Smooth muscle cell (in vitro differentiated cells): ENCODE results near the gene ZNF525. TPM values are rescaled to one million over a fixed set of nuclear protein-coding genes. Genes with fewer than 3 reads are reported as not detected.
"Not testable (repeated sequence)": the region's sequence is repeated elsewhere in the genome, so short reads cannot be mapped to it uniquely, and the experiment has no call there.

ENCODE experiments used
- DNase-seq: peaks from one replicate; lab custom pipeline; 2025; ENCODE audit not compliant: unreplicated experiment; lab: John Stamatoyannopoulos, UW
- H2AFZ ChIP-seq: fragments of 200-600 bp; sonication (generic); 2 replicates; pipeline ENCODE4 v1.6.0; 2016; ENCODE audit warnings: antibody characterized with exemption, low read depth, mild to moderate bottlenecking
- H3F3A ChIP-seq: fragments of 200-600 bp; sonication (generic); 2 replicates; pipeline ENCODE4 v1.6.0; 2017; ENCODE audit warnings: antibody characterized with exemption, low read depth
- H3K27ac ChIP-seq: fragments of 200-600 bp; sonication (generic); 2 replicates; pipeline ENCODE4 v1.5.1; 2016; ENCODE audit warnings: low read depth, mild to moderate bottlenecking
- H3K27me3 ChIP-seq: fragments of 200-600 bp; sonication (generic); 2 replicates; pipeline ENCODE4 v1.6.1; 2016; ENCODE audit warnings: low read depth, mild to moderate bottlenecking
- H3K36me3 ChIP-seq: fragments of 200-600 bp; sonication (generic); 2 replicates; pipeline ENCODE4 v1.5.1; 2016; ENCODE audit warnings: low read depth
- H3K4me1 ChIP-seq: fragments of 200-600 bp; sonication (generic); 2 replicates; pipeline ENCODE4 v1.5.1; 2016; ENCODE audit warnings: low read depth
- H3K4me2 ChIP-seq: fragments of 200-600 bp; sonication (generic); 2 replicates; pipeline ENCODE4 v1.6.0; 2016; ENCODE audit warnings: mild to moderate bottlenecking
- H3K4me3 ChIP-seq: fragments of 200-600 bp; sonication (generic); 2 replicates; pipeline ENCODE4 v1.5.1; 2016; ENCODE audit warnings: mild to moderate bottlenecking
- H3K79me2 ChIP-seq: fragments of 200-600 bp; sonication (generic); 2 replicates; pipeline ENCODE4 v1.6.0; 2016; ENCODE audit warnings: low read depth, mild to moderate bottlenecking
- H3K9ac ChIP-seq: fragments of 200-600 bp; sonication (generic); 2 replicates; pipeline ENCODE4 v1.6.0; 2016; ENCODE audit warnings: low read depth
- H3K9me3 ChIP-seq: fragments of 200-600 bp; sonication (generic); replicated peaks from 2 replicates; pipeline ENCODE4 v1.5.1; 2016; ENCODE audit warnings: low read depth
- H4K20me1 ChIP-seq: fragments of 200-600 bp; sonication (generic); 2 replicates; pipeline ENCODE4 v1.6.0; 2016; ENCODE audit warnings: low read depth
- CTCF ChIP-seq: fragments of 200-600 bp; sonication (generic); IDR thresholded peaks from 2 replicates; pipeline ENCODE4 v1.5.1; 2017; ENCODE audit warnings: borderline replicate concordance, mild to moderate bottlenecking, antibody characterized with exemption; ENCODE audit not compliant: insufficient read depth, poor library complexity, severe bottlenecking
- WGBS: methylation state at CpG from one replicate; pipeline ENCODE4 v1.1.7; 2016; ENCODE audit warnings: low lambda C conversion rate; 5-methylcytosine and 5-hydroxymethylcytosine counted together
- polyA plus RNA-seq: library from polyadenylated mRNA; unstranded; fragments of >200 nt; fragmentation: Nextera tagmentation; extraction: Ambion mirVana; gene quantifications from 2 replicates; pipeline ENCODE4 v1.2.1, GENCODE V29; 2016
- total RNA-seq: library from RNA; depleted of rRNA; stranded (reverse); fragments of >200 nt; gene quantifications from 2 replicates; pipeline ENCODE4 v1.2.3, GENCODE V29; 2014

Gene ZNF525
- total and polyA plus RNA-seq, 2 experiments from 2014 or later, result 1.4 to 11.7 TPM

GRCh38 chr19:53357821-53358581, 7.5 kb upstream of the ZNF525 start:
- peaks cover 32% of the 10 kb centered on the region for H3K9me3 ChIP-seq
- 97% methylated on average over 35 of the region's 35 CpGs for WGBS
- no peak for TF ChIP-seq CTCF

GRCh38 chr19:53360056-53360455, 5.4 kb upstream of the ZNF525 start:
- H4K20me1 ChIP-seq, H3K4me2 ChIP-seq, H3K27me3 ChIP-seq, H3K27ac ChIP-seq, DNase-seq, H3K4me3 ChIP-seq, H3K4me1 ChIP-seq, H3K79me2 ChIP-seq, H3F3A ChIP-seq, H3K36me3 ChIP-seq, H3K9ac ChIP-seq, H2AFZ ChIP-seq: not testable (repeated sequence)
- WGBS, result 93% methylated on average over 10 of the region's 10 CpGs
- H3K9me3 ChIP-seq, result peaks cover 11% of the 10 kb centered on the region

More at GRCh38 chr19:53357821-53358581, 7.5 kb upstream of the ZNF525 start:
- Histone ChIP-seq H3K36me3 (peaks cover 17% of the 10 kb centered on the region), H3K27me3 (no peaks in the 10 kb centered on the region), H4K20me1 (no peaks in the 10 kb centered on the region), H3K4me3 (no peak overlapping the region), H3K4me1 (no peaks in the 10 kb centered on the region), H3K4me2 (no peak overlapping the region), H3K27ac (no peak overlapping the region), H3F3A (no peaks in the 10 kb centered on the region), H3K9ac (no peak overlapping the region), H2AFZ (no peak overlapping the region), H3K79me2 (no peaks in the 10 kb centered on the region)
- DNase-seq, result no peak

- Histone ChIP-seq H2AFZ (peak overlapping the region; percentile 92), H3K4me3 (peak overlapping the region; percentile 82), H3K27me3 (no peaks in the 10 kb centered on the region), H3K4me2 (peak overlapping the region; percentile 91), H3K79me2 (peaks cover 24% of the 10 kb centered on the region), H3K9ac (peak overlapping the region; percentile 54), H3K9me3 (no peaks in the 10 kb centered on the region), H4K20me1 (no peaks in the 10 kb centered on the region), H3K4me1 (no peaks in the 10 kb centered on the region), H3F3A (peaks cover 4% of the 10 kb centered on the region), H3K36me3 (no peaks in the 10 kb centered on the region), H3K27ac (peak overlapping the region; percentile 29)
- peak; percentile 28 for DNase-seq
- WGBS, result 1% methylated on average over 26 of the region's 32 CpGs
- TF ChIP-seq CTCF, result no peak
These were observed 491 bp downstream of the ZNF525 start for GRCh38 chr19:53365899-53366493.

- Histone ChIP-seq H3K27ac (peak overlapping the region; percentile 5), H3K9ac (no peak overlapping the region), H3K4me3 (no peak overlapping the region), H3K4me1 (no peaks in the 10 kb centered on the region), H3F3A (no peaks in the 10 kb centered on the region), H3K36me3 (peaks cover 5% of the 10 kb centered on the region), H4K20me1 (no peaks in the 10 kb centered on the region), H3K79me2 (peaks cover 21% of the 10 kb centered on the region), H3K27me3 (no peaks in the 10 kb centered on the region), H3K9me3 (no peaks in the 10 kb centered on the region), H3K4me2 (no peak overlapping the region), H2AFZ (no peak overlapping the region)
- no peak for DNase-seq
- TF ChIP-seq CTCF, result no peak
- WGBS, result 80% methylated on average over 4 of the region's 4 CpGs
These were observed 6.7 kb downstream of the ZNF525 start for GRCh38 chr19:53372196-53372595.
